ENCODE results near the gene KAT6B. TPM values are rescaled to one million over a fixed set of nuclear protein-coding genes. Genes with fewer than 3 reads are reported as not detected.

Gene KAT6B
- total and polyA plus RNA-seq, 2 of the 8 experiments (the other 6 are each of a cell fraction or from before 2014, with no cell fraction given), result 7.3 to 30.8 TPM

- TF ChIP-seq CHD7 (IDR thresholded peaks at IDR 0.05; ENCODE audit: insufficient replicate concordance, low read length) (no peak), NRF1 (IDR thresholded peaks at IDR 0.05; ENCODE audit: low read depth, low read length) (no peak), HDAC6 (IDR thresholded peaks at IDR 0.05; ENCODE audit: low read depth, low read length) (no peak), KDM5A (IDR thresholded peaks at IDR 0.05; ENCODE audit: low read length) (no peak), CHD1 (IDR thresholded peaks at IDR 0.05; ENCODE audit: low read depth, low read length) (no peak), CEBPB (IDR thresholded peaks at IDR 0.05; ENCODE audit: low read depth, low read length) (no peak), ASH2L (IDR thresholded peaks at IDR 0.05; ENCODE audit: low read length) (no peak), BRCA1 (IDR thresholded peaks at IDR 0.05; ENCODE audit: low read depth, low read length) (no peak), ATF3 (IDR thresholded peaks at IDR 0.05; ENCODE audit: insufficient read depth, low read depth, low read length) (no peak), KDM4A (IDR thresholded peaks at IDR 0.05; ENCODE audit: low read depth, low read length, severe bottlenecking) (no peak), GTF2F1 (IDR thresholded peaks at IDR 0.05; ENCODE audit: borderline replicate concordance, low read depth, low read length) (no peak), FOSL1 (IDR thresholded peaks at IDR 0.05; ENCODE audit: insufficient read depth, low read depth, low read length) (no peak)
Observed at GRCh38 chr10:74822101-74822500, 4.3 kb upstream of the KAT6B start (continued).

Data from H1 (cell line).